DMS 273 treated with DMSO at 0.1 percent for 48 hours (cell line): Measurements from ENCODE around the gene THBS4.

ENCODE experiments used
- DNase-seq: peaks from one replicate; lab custom pipeline; 2025; lab: John Stamatoyannopoulos, UW

THBS4 gene

DNA sequence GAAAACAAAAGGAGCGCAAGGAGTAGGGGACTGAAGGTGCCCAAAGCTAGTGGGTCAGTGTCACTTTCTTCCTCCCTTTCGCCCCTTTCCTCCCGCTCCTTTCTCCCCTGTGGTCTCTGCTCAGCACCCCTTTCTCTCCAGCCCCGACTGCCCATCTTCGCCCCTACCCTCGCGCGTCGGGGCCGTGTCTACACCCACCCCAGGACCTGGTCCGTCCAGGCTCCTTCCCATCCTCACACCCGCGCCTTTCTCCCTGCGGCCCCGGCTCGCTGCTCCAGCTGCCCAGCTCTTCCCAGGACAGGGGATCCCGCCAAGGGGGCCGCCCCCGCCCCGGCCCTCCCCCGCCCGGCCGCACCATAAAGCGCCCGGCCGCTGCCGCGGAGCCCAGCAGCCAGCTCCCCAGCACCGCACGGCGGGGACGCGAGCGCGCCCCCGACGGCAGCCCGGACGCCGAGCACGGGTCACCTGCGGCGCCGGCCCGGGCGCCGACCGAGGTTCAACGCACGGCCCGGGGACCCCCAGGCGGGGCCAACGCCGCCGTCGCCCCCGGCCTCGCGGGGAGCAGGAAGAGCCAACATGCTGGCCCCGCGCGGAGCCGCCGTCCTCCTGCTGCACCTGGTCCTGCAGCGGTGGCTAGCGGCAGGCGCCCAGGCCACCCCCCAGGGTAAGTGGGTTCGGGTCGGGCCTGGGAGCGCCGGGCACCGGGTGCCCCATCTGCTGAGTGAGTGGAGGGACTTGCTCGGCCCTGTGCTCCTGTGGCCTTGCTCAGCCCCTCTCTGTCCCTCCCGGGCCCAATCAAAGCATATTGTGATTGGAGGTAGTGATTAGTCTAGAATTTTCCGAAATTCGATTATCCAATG lies at the start of gene THBS4:
Gene THBS4 (plus strand): TSS at position 387 of the 860 bp plus-strand sequence. CDS start 190 bp downstream, at position 577.
- no peak for DNase-seq

GRCh38 chr5:79986260-79986659 lies 48.9 kb upstream of the THBS4 start:
- DNase-seq, result no peak

DNA sequence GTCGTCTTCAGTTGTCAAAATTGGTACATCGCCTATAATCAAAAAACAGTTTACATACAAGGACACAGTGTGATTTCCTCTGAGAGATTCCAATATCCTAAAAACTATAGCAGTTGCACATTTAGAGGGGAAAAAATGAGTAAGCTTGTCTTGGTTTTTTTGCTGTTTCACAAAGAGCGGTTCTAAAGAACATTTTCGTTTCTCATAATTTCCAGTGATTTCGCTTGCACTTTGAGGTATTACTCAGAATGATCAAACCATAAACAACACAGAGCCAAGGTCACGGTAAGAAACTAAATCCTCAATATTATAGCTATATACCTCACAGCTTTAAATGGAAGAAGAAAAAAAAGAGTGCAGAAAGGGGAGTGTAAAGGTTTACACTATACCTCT lies 44.9 kb upstream of the THBS4 start:
- no peak for DNase-seq

- DNase-seq, result peak; percentile 83
These were observed 44.3 kb upstream of the THBS4 start, which contains the start of gene MTX3 for GRCh38 chr5:79990598-79991507. TSS of gene MTX3 (minus strand) at chr5:79991262. CDS start at chr5:79991238, 24 bp downstream.

DNA sequence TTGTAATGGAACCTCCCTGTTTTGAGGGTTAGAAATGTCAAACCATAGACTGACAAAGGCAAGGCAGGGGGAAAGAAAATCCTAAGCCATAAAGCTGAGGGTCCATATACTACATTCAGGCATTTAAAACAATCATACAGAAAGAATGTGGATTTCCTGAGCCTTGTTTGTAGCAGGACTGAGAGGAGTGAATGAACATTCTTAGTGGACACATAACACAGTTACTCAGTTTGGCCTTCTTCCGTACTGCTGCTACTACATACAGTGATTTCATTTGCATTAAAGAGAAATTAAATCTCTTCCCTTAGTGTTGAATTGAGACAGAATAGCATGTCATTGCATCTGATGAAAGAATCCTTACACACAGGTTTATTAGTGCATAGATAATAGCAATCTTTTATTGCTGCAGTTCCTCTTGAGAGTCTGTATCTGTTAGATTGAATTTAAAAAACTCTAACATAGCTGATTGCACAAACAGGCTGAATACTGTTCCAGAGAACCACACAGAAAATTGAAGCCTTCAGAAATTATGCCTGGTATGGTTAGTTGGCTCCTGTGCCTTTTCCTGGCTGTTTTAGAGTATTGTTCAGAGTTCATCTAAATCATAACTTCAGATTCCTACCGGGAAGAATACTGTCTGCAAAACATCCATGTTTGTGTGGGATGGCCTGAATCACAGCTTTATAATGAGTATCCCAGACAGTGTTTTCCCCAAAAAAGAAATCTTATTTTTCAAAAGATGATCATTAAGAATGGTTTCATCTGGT lies 42.1 kb upstream of the THBS4 start:
- no peak for DNase-seq

GRCh38 chr5:79999722-80000121 lies 35.4 kb upstream of the THBS4 start:
- DNase-seq, result no peak

- DNase-seq, result no peak
These were observed 32.5 kb upstream of the THBS4 start for GRCh38 chr5:80002677-80003076.

DNA sequence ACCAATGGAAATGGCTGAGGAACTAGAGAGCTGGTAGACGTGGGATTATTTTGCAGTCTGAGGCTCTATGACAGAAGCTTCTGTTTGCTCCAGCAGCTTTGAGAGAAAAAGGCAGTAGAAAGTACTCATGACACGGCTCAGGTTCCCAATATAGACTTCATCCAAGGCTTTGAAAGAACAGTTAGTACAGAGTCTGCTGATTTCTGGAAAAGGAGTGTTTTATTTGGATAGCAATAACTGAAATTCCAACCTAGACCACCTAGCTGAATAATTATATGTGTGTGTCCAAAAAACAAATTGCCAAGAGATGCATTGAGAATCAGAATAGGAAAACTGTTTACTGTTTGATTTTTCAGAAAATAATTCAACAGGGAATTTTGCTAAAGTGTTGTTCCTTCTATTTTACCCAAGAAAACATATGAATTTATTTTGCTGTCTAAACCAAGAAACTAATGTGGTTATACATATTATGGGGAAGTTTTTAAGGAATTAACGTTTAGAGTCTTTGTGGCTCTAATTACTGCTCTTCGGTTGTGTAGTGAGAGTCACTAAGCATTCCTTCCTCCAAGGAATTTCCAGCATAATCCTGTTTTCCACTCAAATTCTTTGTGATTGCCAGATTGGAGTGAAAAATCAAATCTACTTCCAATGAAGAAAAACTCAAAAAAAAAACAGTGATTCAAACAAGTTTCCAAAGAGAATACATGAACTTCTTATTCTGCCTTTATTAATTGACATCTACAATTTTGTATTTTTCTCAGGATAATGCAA lies 26.0 kb upstream of the THBS4 start:
- no peak for DNase-seq

DNA sequence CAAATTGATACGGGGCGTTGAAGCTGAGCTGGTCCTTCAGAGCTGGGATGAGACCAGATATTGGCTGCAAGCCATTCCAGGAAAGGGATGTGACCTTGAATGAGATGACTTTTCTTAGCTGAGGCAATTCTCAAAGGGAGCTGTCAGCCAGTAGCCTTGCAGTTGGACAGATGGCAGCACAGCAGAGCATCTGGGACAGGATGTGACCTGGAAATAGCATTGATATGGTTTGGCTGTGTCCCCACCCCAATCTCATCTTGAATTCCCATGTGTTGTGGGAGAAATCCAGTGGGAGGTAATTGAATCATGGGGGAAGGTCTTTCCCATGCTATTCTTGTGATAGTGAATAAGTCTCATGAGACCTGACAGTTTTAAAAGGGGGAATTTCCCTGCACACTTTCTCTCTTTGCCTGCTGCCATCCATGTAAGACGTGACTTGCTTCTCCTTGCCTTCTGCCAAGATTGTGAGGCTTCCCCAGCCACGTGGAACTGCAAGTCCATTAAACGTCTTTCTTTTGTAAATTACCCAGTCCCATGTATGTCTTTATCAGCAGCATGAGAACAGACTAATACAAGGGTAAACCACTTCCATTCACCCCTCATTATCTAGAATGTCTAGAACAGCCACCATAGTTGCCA lies 24.3 kb upstream of the THBS4 start:
- DNase-seq, result peak; percentile 66

GRCh38 chr5:80025069-80025468 lies 10.1 kb upstream of the THBS4 start:
- DNase-seq, result no peak

DNA sequence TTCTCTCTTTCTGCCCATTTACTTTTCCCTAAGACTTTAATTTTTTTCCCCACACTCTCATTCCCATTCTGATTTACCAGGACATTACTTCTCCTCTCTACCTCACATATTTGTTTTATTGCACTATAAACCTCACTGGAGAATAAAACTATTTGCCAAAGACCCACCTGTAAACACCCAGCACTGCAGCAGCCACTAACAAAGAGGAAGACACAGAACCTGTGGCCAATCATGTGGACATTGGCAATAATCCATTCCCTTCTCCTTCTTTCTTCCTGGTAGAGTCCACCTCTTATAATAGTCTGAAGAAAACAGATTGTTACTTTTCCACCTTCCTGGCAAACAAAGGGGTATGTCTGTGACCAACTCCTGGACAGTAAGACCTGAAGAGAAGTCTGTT lies 8.3 kb upstream of the THBS4 start:
- DNase-seq, result no peak

DNA sequence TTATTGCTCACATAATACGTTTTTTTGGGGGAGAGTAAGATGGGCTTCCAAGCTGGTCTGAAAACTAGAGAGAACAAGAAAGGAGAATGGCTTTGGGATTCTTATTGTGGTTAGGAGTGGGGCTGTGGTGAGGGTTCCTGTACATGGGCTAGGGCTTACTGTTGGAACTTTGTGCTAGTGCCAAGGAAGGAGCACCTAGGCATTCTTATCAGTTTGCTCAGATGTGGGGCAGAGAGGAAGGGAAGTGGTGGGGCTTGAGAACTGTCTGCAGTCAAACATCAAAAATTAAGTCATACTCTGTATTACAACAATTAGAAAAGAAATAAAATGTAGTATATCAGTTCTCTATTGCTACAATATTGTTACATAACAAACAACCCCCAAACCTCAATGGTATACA lies 4.0 kb upstream of the THBS4 start:
- no peak for DNase-seq

GRCh38 chr5:80033513-80033912 lies 1.6 kb upstream of the THBS4 start:
- DNase-seq, result no peak

DNA sequence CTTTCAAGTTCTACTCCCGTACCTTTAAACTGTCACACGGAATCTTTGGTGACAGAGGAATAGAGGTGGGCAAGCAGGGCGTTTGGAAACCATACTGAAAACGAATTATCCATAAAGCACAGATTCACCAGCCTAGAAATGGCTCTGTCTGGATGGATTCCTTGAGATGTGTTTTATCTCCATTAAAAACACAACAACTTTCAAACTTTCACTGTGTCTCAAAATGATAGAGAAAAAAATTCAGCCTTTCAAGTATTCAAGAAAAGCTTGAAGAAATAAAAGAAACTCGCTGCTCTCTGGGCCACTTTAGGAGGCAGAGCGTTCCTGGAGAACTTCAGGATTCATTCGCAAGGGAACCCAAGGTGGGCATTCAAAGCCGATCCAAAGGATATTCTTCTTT lies 589 bp upstream of the THBS4 start:
- no peak for DNase-seq

DNA sequence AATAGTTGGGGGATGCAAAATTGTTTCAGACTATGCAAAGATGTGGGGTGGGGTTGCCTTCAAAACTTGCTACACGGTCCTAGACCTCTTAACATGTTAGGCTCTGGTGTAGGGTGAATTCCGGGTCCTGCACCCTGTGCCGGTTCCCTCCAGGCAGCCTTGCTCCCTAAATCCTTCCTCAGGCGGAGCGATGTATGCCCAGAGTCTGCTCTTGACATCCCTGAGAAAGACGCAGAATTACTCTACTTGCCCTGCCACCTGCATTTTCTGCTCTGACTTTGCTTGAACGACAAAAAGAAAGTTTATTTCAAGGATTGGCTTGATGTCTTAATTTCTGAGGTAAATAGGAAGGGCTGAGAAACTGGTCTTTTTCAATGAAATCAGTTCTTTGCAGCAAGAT lies 691 bp downstream of the THBS4 start:
- no peak for DNase-seq

- DNase-seq, result no peak
These were observed 1.5 kb downstream of the THBS4 start for GRCh38 chr5:80036615-80037014.

DNA sequence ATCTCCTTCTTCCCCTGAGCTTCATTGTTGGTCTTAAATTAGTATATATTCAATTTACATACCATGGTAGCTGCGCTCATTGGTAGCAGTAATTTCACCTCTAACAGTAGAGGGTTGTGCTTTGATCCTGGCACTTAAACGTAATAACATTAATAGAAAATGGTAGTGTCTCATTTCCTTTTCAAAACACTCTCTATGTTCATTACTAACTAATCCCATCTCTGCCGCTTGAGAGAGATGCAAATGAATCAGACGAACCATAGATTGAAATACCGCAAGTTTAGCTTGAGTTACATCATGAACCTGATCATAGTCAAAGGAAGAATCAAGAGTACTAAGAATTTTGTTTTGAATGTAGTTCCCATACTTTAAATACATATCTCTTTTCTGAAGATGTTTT lies 2.2 kb downstream of the THBS4 start:
- no peak for DNase-seq

DNA sequence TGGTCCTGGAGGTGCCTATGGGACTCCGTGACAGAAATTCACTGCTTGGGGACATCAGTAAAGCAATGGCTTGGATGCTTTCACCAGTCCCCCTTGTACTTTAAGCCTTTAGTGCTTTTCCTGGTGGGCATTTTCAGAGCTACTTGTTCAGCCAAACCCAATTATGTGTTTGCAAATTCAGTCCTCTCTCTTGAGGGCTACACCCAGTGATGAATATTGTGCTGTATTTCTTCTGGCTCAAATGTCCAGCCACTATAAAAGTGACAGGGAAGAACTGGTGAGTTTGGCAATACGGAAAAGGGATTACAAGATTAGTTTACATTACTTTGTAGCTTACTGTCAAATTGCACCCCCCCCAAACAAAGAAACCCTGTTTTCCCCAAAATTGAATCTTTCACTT lies 4.5 kb downstream of the THBS4 start:
- no peak for DNase-seq

GRCh38 chr5:80041527-80041926 lies 6.4 kb downstream of the THBS4 start:
- DNase-seq, result no peak

DNA sequence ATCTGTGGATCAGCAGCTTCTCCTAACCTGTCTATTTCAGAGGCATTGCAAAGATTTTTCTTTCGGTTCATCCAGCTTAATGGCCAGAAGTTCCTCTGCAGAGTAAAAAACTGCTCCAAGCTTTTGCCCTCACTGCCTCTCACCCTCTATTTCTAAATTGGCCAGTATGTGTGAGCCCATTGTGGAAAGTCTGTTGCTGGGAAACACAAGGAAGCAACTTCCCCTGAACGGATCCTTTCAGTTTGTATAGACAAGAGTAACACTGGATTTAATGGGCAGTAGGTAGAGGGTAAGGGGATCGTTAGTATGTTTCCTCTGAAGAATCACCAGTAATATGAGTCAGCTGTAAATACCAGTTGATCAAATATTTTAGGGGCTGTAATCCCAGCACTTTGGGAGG lies 7.2 kb downstream of the THBS4 start:
- DNase-seq, result no peak

- no peak for DNase-seq
These were observed 8.0 kb downstream of the THBS4 start for GRCh38 chr5:80043187-80043586.
